ENCODE data around the gene LGI2.

- no peak for TF ChIP-seq CTCF (optimal IDR thresholded peaks at IDR 0.05 in 1 of 3, IDR thresholded peaks at IDR 0.05 in 1 of 3, conservative IDR thresholded peaks at IDR 0.05 in 1 of 3; ENCODE audit: extremely low read depth in 1 of 3, insufficient read depth in 2 of 3, low read length in 3 of 3)
- TF ChIP-seq EZH2 (IDR thresholded peaks at IDR 0.05; ENCODE audit: low read length) = no peak
These were observed 51.2 kb downstream of the LGI2 start for GRCh38 chr4:24979554-24979953.
